NCI-H526 treated with DMSO at 0.1 percent for 48 hours (cell line): ENCODE data around the gene BRD3.

Source experiments
- DNase-seq: peaks from one replicate; lab custom pipeline; 2025; lab: John Stamatoyannopoulos, UW

Gene BRD3

GRCh38 chr9:134054891-134055811 lies 12.7 kb downstream of the BRD3 start:
- no peak for DNase-seq

GRCh38 chr9:134053941-134054761 lies 13.7 kb downstream of the BRD3 start:
- DNase-seq = no peak

- no peak for DNase-seq
Measured at GRCh38 chr9:134053401-134053871, 14.4 kb downstream of the BRD3 start.

DNA sequence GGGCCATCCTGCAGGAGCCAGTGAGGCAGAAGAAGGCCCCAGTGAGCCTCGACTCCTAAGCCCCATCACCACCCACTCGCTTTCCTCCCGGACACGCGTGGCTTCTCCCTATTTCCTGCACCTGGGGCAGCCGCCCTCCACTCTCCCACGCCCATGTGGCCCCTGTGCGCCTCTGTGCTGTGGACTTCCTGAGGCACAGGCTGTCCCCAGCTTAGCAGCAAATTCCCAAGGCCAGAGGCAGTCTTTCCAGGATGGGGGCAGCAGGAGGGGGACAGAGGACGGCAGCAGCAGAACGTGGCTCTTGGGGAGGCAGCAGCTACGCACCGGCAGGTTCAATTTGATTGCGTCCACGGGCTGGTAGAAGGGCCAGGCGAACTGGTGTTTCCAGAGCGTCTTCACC lies 14.9 kb downstream of the BRD3 start:
- no peak for DNase-seq

DNA sequence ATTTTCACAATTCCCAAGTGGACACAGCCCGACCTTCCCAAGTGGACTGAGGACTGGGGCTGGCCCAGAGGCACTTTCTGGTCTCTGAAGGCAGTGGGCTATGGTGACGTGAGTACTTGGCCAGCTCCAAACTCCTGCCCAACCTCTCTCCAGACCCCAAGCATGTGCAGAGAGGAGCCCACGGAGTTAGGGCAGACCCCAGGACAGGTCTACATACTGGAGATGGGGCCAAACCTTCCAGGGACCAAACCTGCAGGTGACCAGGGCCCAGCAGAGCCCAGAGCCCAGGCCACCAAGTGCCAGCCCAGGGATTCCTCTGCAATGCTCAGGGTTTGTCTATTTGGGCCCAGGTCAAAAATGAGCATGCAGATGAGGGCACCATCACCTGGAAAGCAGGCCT lies 15.3 kb downstream of the BRD3 start:
- no peak for DNase-seq

DNA sequence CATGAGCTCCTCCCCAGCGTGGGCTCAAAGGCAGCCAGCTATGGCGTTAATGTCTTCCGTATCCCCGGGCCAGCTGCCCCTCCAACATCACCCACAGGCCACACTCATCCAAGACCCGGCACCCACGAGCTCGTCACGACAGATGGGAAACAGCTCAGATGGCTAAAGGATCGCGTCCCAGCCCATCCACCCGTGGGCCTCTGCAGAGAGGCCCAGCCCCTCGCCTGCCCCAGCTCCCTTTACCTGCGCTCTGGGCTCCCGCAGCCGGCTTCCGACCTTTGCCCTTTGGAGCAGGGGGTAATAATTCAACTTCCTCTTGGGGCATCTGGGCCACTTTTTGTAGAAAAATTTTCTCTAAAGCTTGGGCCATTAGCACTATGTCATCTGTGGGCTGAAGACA lies 16.5 kb downstream of the BRD3 start:
- DNase-seq = no peak

DNA sequence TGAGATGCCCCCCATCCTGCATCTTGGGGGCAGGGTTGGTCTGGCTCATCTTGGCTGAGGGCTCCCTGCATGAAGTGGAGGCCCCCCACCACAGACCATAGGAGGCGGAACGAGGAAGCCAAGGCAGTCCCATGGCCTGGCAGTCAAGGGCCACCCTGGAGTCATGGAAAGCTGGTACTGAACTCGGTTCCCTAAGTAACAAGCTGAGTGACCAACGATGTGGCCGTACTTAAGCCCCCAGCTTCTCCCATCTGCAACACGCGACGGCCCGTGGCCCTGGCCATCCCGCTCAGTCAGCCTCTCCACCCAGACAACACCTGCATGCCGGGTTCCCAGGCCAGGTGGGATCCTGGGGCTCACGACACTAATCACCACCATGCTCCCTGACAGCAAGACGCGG lies 17.1 kb downstream of the BRD3 start:
- no peak for DNase-seq

- DNase-seq = no peak
Measured at GRCh38 chr9:134049772-134050588, 17.8 kb downstream of the BRD3 start.

DNA sequence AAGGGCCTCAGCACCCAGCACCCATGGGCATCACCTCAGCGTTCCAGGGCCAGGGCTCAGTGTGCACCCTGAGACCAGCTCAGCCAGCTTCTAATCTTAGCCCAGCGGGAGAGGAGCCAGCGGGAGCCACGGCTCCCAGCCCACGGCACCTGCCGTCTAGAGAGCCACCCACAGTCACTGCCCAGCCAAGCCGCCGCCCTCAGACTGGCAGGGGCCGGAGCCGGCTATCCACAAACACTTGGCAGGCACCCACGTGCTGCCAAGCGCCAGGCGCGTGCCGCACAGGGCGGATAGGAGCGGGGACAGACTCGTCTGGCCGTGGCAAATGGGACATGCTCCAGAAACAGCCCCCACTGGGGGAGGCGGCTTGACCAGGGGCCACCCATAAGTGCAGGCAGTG lies 18.6 kb downstream of the BRD3 start:
- no peak for DNase-seq

DNA sequence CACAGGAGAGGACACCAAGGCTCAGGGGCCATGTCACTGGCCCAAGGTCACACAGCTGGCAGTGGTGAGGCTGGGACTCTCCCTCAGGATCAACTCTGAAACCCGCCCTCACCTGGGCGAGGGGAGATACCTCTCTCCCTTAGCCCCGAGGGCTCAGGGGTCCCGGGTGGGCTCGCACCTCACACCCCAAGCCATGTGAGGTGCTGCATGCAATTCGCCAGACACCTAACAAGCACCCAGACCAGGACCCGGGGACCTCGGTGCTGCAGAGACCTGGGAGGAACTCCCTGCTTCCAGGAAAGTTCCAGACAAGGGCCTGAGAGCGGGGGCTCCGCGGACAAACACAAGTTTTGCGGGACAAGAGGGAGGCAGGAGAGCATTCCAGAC lies 19.3 kb downstream of the BRD3 start:
- no peak for DNase-seq

GRCh38 chr9:134047868-134048581 lies 19.8 kb downstream of the BRD3 start:
- no peak for DNase-seq

DNA sequence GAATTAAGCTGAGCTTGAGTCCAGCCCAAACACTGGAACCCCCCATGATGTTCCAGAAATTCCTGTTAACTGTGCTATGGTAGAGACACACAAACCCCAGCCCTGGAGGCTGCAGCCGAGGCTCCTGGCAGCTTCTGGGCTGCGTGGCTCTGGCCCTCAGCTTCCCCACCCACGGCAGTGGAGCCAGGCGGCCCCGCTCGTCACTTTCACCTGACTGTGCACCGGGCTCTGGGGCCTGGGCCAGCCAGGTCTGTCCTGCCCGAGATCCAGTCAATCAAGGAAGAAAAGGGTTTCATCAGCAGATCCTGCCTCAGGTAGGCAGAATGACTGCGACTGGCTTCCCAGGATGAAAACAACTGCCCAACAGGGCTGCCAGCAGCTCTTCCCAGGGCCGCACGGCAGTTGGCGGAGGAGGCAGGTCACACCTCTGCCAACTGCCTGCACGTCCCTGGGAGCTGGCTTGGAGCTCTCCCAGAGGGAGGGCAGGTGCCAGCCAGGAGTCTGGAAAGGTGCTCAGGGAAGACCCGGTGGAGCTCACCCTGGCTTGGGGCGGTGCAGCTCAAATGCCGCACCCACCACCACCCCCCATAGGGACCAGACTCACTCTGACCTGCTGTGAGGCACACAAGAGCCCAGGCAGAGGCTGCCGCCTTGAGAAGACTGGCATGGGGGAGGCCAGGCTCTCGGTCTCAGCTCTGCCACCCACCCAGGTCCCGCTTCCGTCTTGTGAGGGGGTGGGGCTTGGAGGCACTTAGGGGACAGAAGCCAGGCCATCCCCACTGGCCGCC lies 20.7 kb downstream of the BRD3 start:
- DNase-seq = no peak

DNA sequence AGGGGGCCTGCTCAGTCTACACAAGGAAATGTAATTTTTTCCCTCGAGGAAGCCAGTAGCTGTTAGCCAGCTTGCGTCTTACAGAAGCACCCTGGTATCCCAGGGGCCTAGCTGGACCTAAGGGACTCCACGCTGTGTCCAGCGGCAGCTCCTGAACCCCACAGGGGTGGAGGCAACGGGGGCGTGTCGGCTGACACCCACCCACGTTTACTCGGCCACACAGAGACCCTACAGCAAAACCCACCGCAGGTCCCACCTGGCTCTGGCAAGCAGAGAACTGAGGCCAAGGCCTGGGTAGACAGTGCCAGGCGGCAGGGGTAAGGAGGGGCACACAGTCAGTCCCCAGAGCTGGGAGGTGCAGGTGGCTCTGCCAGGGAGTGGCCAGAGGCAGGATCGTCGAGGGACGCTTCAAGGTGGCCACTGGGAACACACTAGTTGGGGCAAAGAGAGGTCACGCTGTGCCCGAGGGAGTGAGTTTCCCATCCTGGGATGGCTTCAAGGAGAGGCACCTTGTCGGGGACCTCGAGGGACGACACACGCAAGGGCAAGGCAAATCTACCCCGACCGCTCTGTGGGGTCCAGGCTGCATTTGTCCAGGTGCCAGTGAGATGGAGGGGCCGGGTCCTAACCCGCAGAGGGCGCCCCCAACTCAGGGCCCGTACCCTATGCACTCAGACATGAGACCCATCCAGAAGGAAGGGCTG lies 21.8 kb downstream of the BRD3 start:
- no peak for DNase-seq

- DNase-seq = no peak
Measured at GRCh38 chr9:134044944-134045343, 22.9 kb downstream of the BRD3 start.

GRCh38 chr9:134043531-134043988 lies 24.3 kb downstream of the BRD3 start:
- no peak for DNase-seq

GRCh38 chr9:134041649-134041962 lies 26.2 kb downstream of the BRD3 start:
- DNase-seq = no peak

- DNase-seq = no peak
Measured at GRCh38 chr9:134040781-134041648, 26.8 kb downstream of the BRD3 start.

DNA sequence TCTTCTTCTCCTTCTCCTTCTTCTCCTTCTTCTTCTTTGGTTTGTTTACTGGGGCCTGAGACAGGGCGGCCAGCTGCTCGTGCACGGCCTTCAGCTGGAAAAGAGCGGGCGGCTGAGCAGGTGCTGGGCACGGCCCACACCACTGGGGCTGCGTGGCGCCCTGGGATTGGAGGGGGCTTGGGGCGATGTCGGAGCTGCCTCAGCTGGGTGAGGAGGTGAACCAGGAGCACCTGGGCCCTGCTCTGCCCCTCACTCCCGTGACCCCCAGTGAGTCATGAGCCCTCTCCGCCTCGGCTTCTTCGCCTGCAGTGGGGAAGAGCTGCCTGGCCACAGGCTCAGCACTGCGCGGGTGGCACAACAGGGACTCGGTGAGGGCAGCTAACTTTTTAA lies 27.7 kb downstream of the BRD3 start:
- no peak for DNase-seq
